K562 (cell line): ENCODE data around the gene JUND. TPM values are rescaled to one million over a fixed set of nuclear protein-coding genes. Genes with fewer than 3 reads are reported as not detected.

ENCODE experiments used
- AFF1 ChIP-seq, 2 experiments: fragments of 450-650 bp; IDR thresholded peaks; 2 replicates each; pipeline ENCODE4 v1.6.1; 2018; ENCODE audit warnings: mild to moderate bottlenecking in 2 of 2, low read depth in 1 of 2; ENCODE audit not compliant: partially characterized antibody in 2 of 2
- ARID2 ChIP-seq: fragments of 450-650 bp; IDR thresholded peaks from 2 replicates; pipeline ENCODE4 v1.6.1; 2017; ENCODE audit warnings: antibody characterized with exemption, mild to moderate bottlenecking
- HDAC8 ChIP-seq: fragments of 450-650 bp; IDR thresholded peaks from 2 replicates; pipeline ENCODE4 v1.6.1; 2016; ENCODE audit warnings: mild to moderate bottlenecking, missing genetic modification characterization, moderate library complexity, missing compliant biosample characterization
- HMBOX1 ChIP-seq: sonication (generic); IDR thresholded peaks from 2 replicates; pipeline ENCODE4 v1.6.1; 2016
- ILK ChIP-seq: fragments of 450-650 bp; IDR thresholded peaks from 2 replicates; pipeline ENCODE4 v1.6.1; 2016; ENCODE audit warnings: missing genetic modification characterization, low read depth, mild to moderate bottlenecking, missing compliant biosample characterization, moderate library complexity, borderline replicate concordance
- KLF10 ChIP-seq: fragments of 250-450 bp; sonication (Bioruptor Pico); IDR thresholded peaks from 2 replicates; pipeline ENCODE4 v1.6.1; 2021; ENCODE audit warnings: matching md5 sums
- PCBP2 ChIP-seq: fragments of 200-400 bp; formaldehyde crosslinking; IDR thresholded peaks from 2 replicates; pipeline ENCODE4 v1.6.1; 2018; ENCODE audit warnings: low read length, low read depth, mild to moderate bottlenecking, moderate library complexity; ENCODE audit not compliant: poor library complexity, severe bottlenecking
- POU5F1 ChIP-seq: fragments of 150-350 bp; IDR thresholded peaks from 2 replicates; pipeline ENCODE4 v1.6.1; 2014; ENCODE audit warnings: borderline replicate concordance, low read length, low read depth, mild to moderate bottlenecking; ENCODE audit not compliant: partially characterized antibody
- SMAD4 ChIP-seq: fragments of 250-450 bp; sonication (Bioruptor Pico); conservative IDR thresholded peaks from 2 replicates; pipeline ENCODE4 v1.8.0; 2021; ENCODE audit warnings: inconsistent platforms, mild to moderate bottlenecking, moderate library complexity
- STAT6 ChIP-seq: sonication (generic); formaldehyde crosslinking; IDR thresholded peaks from 2 replicates; pipeline ENCODE4 v1.8.1; 2023; ENCODE audit warnings: mild to moderate bottlenecking, missing genetic modification reagents
- TAF1 ChIP-seq: IDR thresholded peaks from 2 replicates; pipeline ENCODE4 v1.6.1; 2011; ENCODE audit warnings: mild to moderate bottlenecking, low read length, moderate library complexity; ENCODE audit not compliant: insufficient read depth, control insufficient read depth, severe bottlenecking; ENCODE audit errors: extremely low read depth
- TSC22D4 ChIP-seq: fragments of 450-650 bp; IDR thresholded peaks from 2 replicates; pipeline ENCODE4 v1.6.1; 2016; ENCODE audit warnings: missing genetic modification characterization, missing biosample characterization, control low read depth
- ZBTB26 ChIP-seq: fragments of 450-650 bp; formaldehyde crosslinking; IDR thresholded peaks from 2 replicates; pipeline ENCODE4 v1.4.0; 2022; ENCODE audit warnings: missing genetic modification characterization
- ZNF639 ChIP-seq, 2 experiments: fragments of 200-800 bp in 1 of 2; sonication (Bioruptor generic) in 1 of 2; sonication (generic) in 1 of 2; formaldehyde crosslinking in 1 of 2; IDR thresholded peaks in 1 of 2; conservative IDR thresholded peaks in 1 of 2; 2 replicates each; pipeline versions ENCODE4 v1.5.0 to v1.6.1; 2016 to 2020; ENCODE audit warnings: missing compliant biosample characterization in 1 of 2, missing genetic modification characterization in 1 of 2, missing genetic modification reagents in 1 of 2
- polyA plus RNA-seq, 8 experiments: library from polyadenylated mRNA; depleted of rRNA in 4 of 8; stranded (reverse) in 5 of 8; unstranded in 3 of 8; fragments of >200 nt; fragmentation: Nextera tagmentation in 2 of 8; fragmentation: Illumina TruSeq in 1 of 8; extraction: Ambion mirVana in 2 of 8; extraction: Trizol in 1 of 8; gene quantifications; 2 replicates each; pipeline versions ENCODE4 v1.2.1 to v1.2.3, GENCODE V29; 2011 to 2014; ENCODE audit warnings: inconsistent platforms in 1 of 8, missing spikeins in 1 of 8
- total RNA-seq, 7 experiments: library from RNA; depleted of rRNA in 6 of 7; stranded (reverse); fragments of >200 nt in 6 of 7; fragmentation: Illumina TruSeq in 2 of 7; extraction: Trizol in 2 of 7; gene quantifications; 2 replicates each; pipeline versions ENCODE4 v1.2.1 to v1.2.3, GENCODE V29; 2011 to 2021; ENCODE audit warnings: low replicate concordance in 1 of 7

JUND gene
- total and polyA plus RNA-seq, 9 of the 15 experiments (the other 6 are each of a cell fraction or from before 2014, with no cell fraction given) = 6.4 to 286 (median 42.3) TPM

- TF ChIP-seq SMAD4 (CRISPR knock-in tag) (peak; percentile 24; the same call in 1 of the 2 replicates), HDAC8 (no peak), TAF1 (peak; percentile 55), ZBTB26 (CRISPR knock-in tag) (no peak; the same call in 1 of the 2 replicates), ARID2 (no peak), HMBOX1 (0 out of 2 replicates have a peak, but pooled peaks have one; percentile 17), STAT6 (CRISPR knock-in tag) (0 out of 2 replicates have a peak, but pooled peaks have one; percentile 18), AFF1 (IDR thresholded peaks at IDR 0.05; ENCODE audit: low read depth in 1 of 2, partially characterized antibody in 2 of 2) (no peak), ZNF639 (CRISPR knock-in tag; conservative IDR thresholded peaks at IDR 0.05 in 1 of 2, IDR thresholded peaks at IDR 0.05 in 1 of 2) (peak in 1 of 2 experiments; percentile 83; a peak in 1 of 4 replicates), ILK (tag) (no peak), POU5F1 (no peak), KLF10 (CRISPR knock-in tag) (no peak), TSC22D4 (no peak), PCBP2 (no peak)
Measured at GRCh38 chr19:18292810-18293641, 11.6 kb upstream of the JUND start (continued).
